ENCODE data around the gene SAMD14.

Gene SAMD14

DNA sequence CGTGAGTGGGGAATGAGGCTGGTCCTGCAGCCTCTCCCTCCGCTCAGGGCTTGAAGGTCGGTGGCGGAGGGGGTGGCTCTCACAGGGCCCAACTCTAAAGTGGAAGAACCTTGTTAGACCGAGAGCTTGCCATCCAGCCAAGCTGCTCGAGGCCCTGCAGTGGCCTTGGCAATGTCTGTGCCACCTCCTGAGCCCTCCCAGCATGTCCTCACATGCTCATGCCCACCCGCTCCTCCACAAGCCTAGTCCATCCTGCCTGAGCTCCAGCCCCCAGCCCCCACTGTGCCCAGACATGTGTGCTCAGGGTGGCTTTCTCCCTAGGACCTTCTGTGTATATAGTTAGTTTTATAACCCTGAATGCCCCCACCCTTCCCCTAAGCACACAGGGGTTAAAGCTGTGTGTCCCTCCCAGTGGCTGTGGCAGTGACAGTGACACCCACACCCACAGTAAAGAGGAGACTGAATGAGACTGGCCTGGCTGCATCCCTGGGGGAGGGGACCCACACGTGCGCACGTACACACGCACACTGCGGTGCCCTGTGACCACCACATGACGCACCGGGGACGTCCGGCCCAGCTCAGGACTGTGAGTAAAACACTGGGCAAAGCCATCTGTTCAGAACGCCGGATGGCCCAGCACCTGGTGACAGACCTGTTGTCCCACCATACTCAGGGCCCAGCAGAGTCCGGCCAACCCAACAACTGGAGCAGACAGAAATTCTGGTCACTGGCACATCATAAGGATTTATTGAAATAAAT is 19.2 kb downstream of the SAMD14 start:
- no peaks in the 10 kb centered on the region for H3K9me3 Mint-ChIP-seq
- no peaks in the 10 kb centered on the region for H3K36me3 Mint-ChIP-seq (ENCODE audit: low read depth)
- peaks cover 5% of the 10 kb centered on the region for H3K27me3 Mint-ChIP-seq (ENCODE audit: low read depth)
- no peak overlapping the region for H3K27ac Mint-ChIP-seq
- H3K4me3 Mint-ChIP-seq = no peak overlapping the region
- DNase-seq (ENCODE audit: low spot score) = no peak
- peaks cover 6% of the 10 kb centered on the region for H3K4me1 Mint-ChIP-seq (ENCODE audit: low read depth)

DNA sequence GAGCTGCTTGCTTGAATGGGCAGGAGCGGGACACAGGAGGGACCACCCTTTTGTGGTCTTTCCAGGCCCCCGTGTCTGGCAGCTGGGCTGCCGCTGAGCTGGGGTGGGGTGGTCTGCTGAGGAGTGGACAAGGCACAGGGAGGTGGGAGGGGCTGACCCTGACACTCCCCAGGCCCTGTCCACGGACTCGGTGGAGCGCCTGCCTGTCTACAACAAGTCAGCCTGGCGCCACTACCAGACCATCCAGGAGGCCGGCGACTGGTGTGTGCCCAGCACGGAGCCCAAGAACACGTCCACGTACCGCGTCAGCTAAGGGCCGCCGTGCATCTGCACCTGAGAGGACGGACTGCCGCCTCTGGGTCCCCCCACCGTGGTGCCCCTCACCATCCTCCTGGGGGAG is 20.2 kb downstream of the SAMD14 start:
- Mint-ChIP-seq H3K27me3 (ENCODE audit: low read depth) (no peaks in the 10 kb centered on the region), H3K4me1 (ENCODE audit: low read depth) (peaks cover under 1% of the 10 kb centered on the region), H3K27ac (no peak overlapping the region), H3K9me3 (no peaks in the 10 kb centered on the region), H3K4me3 (no peak overlapping the region), H3K36me3 (ENCODE audit: low read depth) (no peaks in the 10 kb centered on the region)
- DNase-seq (ENCODE audit: low spot score) = no peak

DNA sequence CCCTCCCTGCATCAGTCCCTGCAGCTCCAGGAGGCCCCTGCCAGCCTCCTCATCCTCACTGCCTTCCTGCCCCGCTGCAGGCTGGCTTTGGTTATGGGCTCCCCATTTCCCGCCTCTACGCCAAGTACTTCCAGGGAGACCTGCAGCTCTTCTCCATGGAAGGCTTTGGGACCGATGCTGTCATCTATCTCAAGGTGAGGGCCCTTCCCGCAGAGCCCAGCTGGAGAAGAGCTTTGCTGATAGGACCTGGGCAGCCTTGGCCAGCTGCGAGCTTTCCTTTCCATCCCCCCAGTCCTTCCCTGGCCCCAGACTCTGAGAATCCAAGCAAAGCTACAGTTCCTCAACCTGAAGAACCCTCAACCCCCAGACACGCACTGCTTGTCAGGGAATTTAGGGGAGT is 20.8 kb downstream of the SAMD14 start:
- Mint-ChIP-seq H3K36me3 (ENCODE audit: low read depth) (no peaks in the 10 kb centered on the region), H3K9me3 (no peaks in the 10 kb centered on the region), H3K4me1 (ENCODE audit: low read depth) (no peaks in the 10 kb centered on the region), H3K27me3 (ENCODE audit: low read depth) (no peaks in the 10 kb centered on the region), H3K4me3 (no peak overlapping the region), H3K27ac (no peak overlapping the region)
- DNase-seq (ENCODE audit: low spot score) = no peak

DNA sequence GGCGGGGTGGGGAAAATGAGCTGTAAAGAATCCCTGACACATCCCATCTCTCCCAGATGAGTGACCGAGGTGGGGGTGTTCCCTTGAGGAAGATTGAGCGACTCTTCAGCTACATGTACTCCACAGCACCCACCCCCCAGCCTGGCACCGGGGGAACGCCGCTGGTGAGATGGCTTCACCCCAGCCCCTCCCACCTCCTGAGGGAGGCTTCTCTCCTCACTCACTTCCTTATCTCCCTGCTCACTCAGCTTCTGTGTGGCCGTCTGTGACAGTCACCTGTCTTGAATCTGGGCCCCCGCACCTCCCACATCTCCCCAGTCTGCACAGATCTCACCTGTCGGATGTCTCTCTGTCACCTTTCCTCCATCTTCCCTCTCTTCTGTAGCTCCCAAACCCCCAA is 21.4 kb downstream of the SAMD14 start:
- Mint-ChIP-seq H3K9me3 (no peaks in the 10 kb centered on the region), H3K4me3 (no peak overlapping the region), H3K27me3 (ENCODE audit: low read depth) (no peaks in the 10 kb centered on the region), H3K36me3 (ENCODE audit: low read depth) (no peaks in the 10 kb centered on the region), H3K27ac (no peak overlapping the region), H3K4me1 (ENCODE audit: low read depth) (no peaks in the 10 kb centered on the region)
- DNase-seq (ENCODE audit: low spot score) = no peak

DNA sequence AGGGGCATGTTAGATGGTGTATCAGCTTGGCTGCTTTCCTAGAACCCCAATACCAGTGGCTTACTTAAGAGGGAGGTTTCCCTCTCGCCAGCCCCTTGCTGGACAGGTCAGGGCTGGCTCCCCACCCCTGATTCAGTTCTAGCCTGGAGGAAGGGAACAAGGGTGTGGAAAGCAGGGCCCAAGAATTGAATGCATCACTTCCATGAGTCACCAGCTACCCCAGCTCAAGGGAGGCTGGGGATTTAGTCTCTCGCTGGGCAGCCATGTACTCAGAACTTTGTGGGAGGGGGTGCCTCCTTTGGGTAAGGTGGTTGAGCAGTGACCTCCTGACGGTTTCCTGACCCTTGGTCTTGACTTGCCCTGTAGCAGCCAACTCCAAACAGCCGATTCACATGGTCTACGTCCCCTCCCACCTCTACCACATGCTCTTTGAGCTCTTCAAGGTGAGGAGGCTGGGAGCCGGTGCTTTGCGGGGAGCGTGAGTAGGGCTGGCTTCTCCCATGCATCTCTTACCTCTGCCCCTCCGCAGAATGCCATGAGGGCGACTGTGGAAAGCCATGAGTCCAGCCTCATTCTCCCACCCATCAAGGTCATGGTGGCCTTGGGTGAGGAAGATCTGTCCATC is 22.1 kb downstream of the SAMD14 start:
- Mint-ChIP-seq H3K36me3 (ENCODE audit: low read depth) (no peaks in the 10 kb centered on the region), H3K27ac (no peak overlapping the region), H3K27me3 (ENCODE audit: low read depth) (no peaks in the 10 kb centered on the region), H3K9me3 (no peaks in the 10 kb centered on the region), H3K4me3 (no peak overlapping the region), H3K4me1 (ENCODE audit: low read depth) (no peaks in the 10 kb centered on the region)
- DNase-seq (ENCODE audit: low spot score) = no peak

DNA sequence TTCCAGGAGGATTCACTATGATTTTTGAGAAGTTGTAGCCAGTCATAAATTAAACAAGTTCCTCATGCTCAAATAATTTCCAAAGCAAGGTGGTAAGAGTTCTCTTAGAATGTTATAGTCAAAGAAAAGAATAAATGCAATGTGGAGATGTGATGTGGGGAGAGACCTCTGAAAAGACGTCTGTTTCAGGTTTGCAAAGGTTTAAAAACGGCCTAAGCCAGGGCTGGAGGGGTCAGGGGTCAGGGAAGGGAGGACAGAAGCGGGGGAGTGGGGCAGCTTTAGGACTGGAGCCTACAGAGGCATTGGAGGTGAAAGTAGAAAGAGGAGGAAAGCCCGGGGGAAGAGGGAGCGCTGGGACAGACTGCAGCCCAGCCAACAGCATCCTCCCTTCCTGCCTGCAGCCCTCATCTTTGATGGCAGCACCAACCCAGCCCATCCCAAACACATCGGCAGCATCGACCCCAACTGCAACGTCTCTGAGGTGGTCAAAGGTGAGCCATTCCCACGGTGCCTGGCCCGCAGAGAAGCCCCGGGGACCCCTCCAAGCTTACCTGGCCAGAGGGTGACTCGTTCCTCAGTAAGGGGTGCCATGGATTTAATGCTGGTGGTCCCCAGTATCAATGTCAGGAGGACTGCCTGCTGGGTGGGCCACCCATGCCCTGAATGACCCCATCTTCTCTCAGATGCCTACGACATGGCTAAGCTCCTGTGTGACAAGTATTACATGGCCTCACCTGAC is 23.4 kb downstream of the SAMD14 start:
- no peak overlapping the region for H3K27ac Mint-ChIP-seq
- H3K9me3 Mint-ChIP-seq = no peaks in the 10 kb centered on the region
- no peaks in the 10 kb centered on the region for H3K36me3 Mint-ChIP-seq (ENCODE audit: low read depth)

DNA sequence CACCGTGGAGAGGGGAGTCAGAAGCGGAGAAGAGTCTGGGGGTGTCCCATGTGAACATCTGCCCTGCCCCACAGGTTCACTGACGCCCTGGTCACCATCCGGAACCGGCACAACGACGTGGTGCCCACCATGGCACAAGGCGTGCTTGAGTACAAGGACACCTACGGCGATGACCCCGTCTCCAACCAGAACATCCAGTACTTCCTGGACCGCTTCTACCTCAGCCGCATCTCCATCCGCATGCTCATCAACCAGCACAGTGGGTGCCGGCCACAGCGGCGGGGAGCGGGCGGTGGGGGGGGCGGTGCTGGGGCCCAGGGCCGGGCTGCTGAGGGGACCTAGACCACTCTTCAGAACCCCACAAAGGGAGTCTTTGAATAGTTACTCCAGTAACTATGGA is 24.1 kb downstream of the SAMD14 start:
- no peaks in the 10 kb centered on the region for H3K9me3 Mint-ChIP-seq
- no peaks in the 10 kb centered on the region for H3K4me1 Mint-ChIP-seq (ENCODE audit: low read depth)
- no peaks in the 10 kb centered on the region for H3K27me3 Mint-ChIP-seq (ENCODE audit: low read depth)
- H3K36me3 Mint-ChIP-seq (ENCODE audit: low read depth) = no peaks in the 10 kb centered on the region
- H3K4me3 Mint-ChIP-seq = no peak overlapping the region
- DNase-seq (ENCODE audit: low spot score) = no peak
- no peak overlapping the region for H3K27ac Mint-ChIP-seq

More for the DNA sequence above, 23.4 kb downstream of the SAMD14 start:
- DNase-seq (ENCODE audit: low spot score) = no peak
- H3K4me1 Mint-ChIP-seq (ENCODE audit: low read depth) = no peaks in the 10 kb centered on the region
- H3K4me3 Mint-ChIP-seq = no peak overlapping the region
- H3K27me3 Mint-ChIP-seq (ENCODE audit: low read depth) = no peaks in the 10 kb centered on the region

DNA sequence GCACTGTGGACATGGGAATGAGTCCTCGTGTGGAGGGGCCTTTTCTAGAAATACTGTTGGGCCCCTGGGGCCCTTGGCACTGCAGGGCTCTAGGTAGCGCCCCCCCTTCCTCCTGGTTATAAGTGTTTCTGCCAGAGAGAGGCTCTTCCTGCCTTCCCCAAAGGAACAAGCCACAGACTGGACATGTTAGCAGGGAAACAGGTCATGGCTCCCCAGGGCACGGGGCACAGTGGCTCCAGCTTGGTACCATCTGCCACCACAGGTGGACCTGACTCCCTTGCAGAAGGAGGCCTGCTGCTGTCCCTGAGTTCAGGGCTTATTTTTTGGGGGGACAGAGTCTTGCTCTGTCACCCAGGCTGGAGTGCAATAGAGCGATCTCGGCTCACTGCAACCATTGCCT is 26.0 kb downstream of the SAMD14 start:
- H3K27ac Mint-ChIP-seq = no peak overlapping the region
- H3K27me3 Mint-ChIP-seq (ENCODE audit: low read depth) = no peaks in the 10 kb centered on the region
- no peak for DNase-seq (ENCODE audit: low spot score)
- no peak overlapping the region for H3K4me3 Mint-ChIP-seq
- H3K9me3 Mint-ChIP-seq = no peaks in the 10 kb centered on the region
- no peaks in the 10 kb centered on the region for H3K4me1 Mint-ChIP-seq (ENCODE audit: low read depth)
- no peaks in the 10 kb centered on the region for H3K36me3 Mint-ChIP-seq (ENCODE audit: low read depth)

DNA sequence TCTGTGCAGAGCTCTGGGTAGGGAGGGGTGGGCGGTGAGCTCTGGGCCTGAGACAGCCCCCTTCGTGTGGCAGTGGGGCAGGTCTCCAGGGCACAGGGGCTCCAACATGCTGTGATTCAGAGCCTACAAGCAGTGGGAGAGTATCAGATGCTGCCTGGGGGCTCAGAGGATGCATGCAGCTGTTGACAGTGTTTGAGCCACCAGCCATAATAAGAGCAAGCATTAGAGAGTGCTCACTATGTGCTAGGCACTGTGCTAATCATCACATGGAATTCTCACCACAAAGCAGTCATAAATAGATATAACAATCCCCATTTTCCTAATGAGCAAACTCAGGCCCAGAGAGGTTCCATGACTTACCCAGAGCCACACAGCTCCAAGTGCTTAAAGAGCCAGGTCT is 26.7 kb downstream of the SAMD14 start:
- Mint-ChIP-seq H3K4me3 (no peak overlapping the region), H3K36me3 (ENCODE audit: low read depth) (no peaks in the 10 kb centered on the region), H3K4me1 (ENCODE audit: low read depth) (no peaks in the 10 kb centered on the region)

DNA sequence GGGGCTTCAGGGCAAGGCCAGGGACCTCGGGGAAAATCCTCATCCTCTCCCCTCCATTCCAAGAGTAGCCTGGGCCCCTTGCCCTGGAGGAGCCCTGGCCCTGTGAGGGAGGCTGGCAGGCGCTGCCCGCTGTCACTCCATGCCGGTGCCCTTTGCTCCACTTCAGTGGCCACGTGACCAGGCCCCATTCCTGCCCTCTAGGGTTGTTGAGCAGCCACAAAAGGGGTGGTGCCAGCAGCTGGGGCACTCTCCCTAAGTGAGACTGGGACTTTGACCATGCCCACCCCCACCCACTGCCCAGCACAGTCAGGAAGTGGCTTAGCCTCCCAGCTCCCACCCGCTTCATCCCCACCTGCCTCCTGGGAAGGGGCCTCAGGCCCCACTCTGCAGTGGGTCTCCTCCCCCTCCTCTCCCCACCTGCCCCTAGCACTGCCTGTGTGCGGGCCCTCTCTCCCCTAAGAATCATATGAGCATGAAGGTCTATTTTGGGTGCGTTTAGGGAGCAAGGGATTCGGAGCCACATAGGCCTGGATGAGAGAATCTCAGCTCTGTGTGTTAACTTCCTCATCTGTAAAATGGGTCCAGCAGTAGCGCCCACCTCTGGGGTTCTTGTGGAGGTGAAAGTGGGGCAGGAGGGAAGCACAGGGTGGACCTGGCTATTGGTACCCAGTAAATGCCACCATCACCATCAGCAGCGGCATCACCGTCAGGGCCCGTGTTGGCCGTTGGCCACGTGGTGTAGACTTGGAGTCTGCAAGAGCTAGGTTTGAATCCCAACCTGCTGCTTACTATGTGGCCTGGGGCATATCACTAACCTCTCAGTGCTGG is 27.6 kb downstream of the SAMD14 start:
- DNase-seq (ENCODE audit: low spot score) = no peak
- no peaks in the 10 kb centered on the region for H3K36me3 Mint-ChIP-seq (ENCODE audit: low read depth)

More for the DNA sequence above, 26.7 kb downstream of the SAMD14 start:
- Mint-ChIP-seq H3K9me3 (no peaks in the 10 kb centered on the region), H3K27me3 (ENCODE audit: low read depth) (no peaks in the 10 kb centered on the region), H3K27ac (no peak overlapping the region)
- DNase-seq (ENCODE audit: low spot score) = no peak

DNA sequence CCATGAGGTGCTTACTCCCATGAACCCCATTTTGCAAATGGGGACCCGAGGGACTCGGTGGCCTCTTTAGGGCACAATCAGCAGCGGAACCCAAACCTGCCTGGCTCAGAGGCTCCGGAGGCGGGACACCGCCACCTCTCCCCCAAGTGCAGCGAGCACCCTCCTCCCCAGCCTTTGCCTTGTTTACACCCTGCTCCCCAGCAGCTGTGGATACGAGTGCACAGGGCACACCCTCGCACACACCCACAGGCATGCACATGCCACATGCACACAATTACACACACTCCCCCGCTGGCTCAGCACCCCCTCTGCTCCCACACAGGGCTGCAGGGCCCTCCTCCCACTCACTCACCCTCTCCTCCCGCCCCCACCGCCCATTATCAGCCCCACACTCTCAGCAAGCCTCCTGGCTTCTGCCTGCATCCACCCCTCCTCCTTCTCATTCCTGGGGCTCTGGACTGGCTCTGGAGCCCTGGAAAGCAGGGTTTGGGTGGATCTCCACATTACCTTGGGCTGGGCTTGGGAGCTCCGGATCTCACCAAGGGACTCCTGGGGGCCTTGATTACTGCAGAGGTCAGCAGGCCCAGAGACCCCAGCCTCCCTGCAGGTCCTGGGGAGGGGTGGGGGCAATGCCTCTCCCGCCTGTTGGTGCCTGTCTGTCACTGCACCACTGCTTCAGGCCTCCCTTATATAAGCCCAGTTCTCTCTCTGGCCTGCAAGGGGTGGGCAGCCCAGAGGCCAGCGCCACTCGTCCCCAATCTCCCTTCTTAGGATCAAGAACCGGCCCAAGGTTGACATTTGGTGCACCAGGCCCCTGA is 28.4 kb downstream of the SAMD14 start:
- Mint-ChIP-seq H3K27ac (no peak overlapping the region), H3K36me3 (ENCODE audit: low read depth) (no peaks in the 10 kb centered on the region), H3K4me1 (ENCODE audit: low read depth) (peaks cover 2% of the 10 kb centered on the region), H3K27me3 (ENCODE audit: low read depth) (no peaks in the 10 kb centered on the region), H3K9me3 (no peaks in the 10 kb centered on the region), H3K4me3 (no peak overlapping the region)
- DNase-seq (ENCODE audit: low spot score) = no peak

More for the DNA sequence above, 27.6 kb downstream of the SAMD14 start:
- H3K27me3 Mint-ChIP-seq (ENCODE audit: low read depth) = no peaks in the 10 kb centered on the region
- no peaks in the 10 kb centered on the region for H3K9me3 Mint-ChIP-seq
- H3K4me1 Mint-ChIP-seq (ENCODE audit: low read depth) = no peaks in the 10 kb centered on the region
- H3K4me3 Mint-ChIP-seq = no peak overlapping the region
- H3K27ac Mint-ChIP-seq = no peak overlapping the region

DNA sequence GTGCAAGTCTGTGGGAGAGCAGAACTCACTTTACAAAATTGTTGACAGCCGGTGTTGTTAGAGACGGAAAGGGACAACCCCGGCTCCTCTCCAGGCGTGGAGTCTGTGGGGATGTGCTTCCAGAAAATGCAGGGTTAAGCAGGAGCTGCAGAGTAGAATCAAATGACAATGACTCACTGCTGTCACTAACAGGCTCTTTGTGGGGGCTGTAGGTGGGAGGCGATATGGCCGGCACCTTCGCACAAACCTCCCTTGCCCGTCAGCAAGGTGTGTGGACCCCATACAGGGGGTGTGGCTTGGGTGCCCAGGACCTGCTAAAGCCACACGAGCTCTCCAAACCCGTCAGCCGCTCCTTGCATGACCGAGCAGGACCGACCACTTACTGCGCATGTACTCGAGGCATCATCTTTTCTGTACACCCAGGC is 29.0 kb downstream of the SAMD14 start:
- H3K27ac Mint-ChIP-seq = no peak overlapping the region
- H3K36me3 Mint-ChIP-seq (ENCODE audit: low read depth) = no peaks in the 10 kb centered on the region
- DNase-seq (ENCODE audit: low spot score) = no peak
- H3K27me3 Mint-ChIP-seq (ENCODE audit: low read depth) = no peaks in the 10 kb centered on the region
- no peaks in the 10 kb centered on the region for H3K9me3 Mint-ChIP-seq
- H3K4me1 Mint-ChIP-seq (ENCODE audit: low read depth) = peaks cover 7% of the 10 kb centered on the region
- H3K4me3 Mint-ChIP-seq = no peak overlapping the region

DNA sequence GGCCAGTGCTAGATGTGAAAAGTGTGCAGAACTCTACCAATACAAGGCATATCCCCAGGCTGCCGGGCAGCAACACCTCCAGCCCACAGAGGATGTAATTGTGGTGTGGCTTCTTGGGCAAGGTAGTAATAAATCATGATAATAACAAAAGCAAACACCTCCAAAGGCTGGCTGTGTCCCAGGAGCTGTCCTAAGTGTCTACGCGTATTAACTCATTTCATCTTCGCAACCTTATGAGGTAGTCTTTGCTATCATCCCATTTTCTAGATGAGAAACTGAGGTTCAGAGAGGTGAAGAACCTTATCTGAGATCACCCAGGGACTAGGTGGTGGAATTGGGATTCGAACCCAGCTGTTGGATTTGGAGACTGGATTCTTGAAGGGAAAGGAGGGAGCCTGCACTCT is 29.5 kb downstream of the SAMD14 start:
- no peaks in the 10 kb centered on the region for H3K36me3 Mint-ChIP-seq (ENCODE audit: low read depth)
- H3K27ac Mint-ChIP-seq = no peak overlapping the region
- H3K4me1 Mint-ChIP-seq (ENCODE audit: low read depth) = peaks cover 11% of the 10 kb centered on the region
- no peaks in the 10 kb centered on the region for H3K27me3 Mint-ChIP-seq (ENCODE audit: low read depth)
- H3K9me3 Mint-ChIP-seq = no peaks in the 10 kb centered on the region
- DNase-seq (ENCODE audit: low spot score) = no peak
- H3K4me3 Mint-ChIP-seq = no peak overlapping the region
